GM21381 (cell line): ENCODE data around the gene ABHD17C.
"Not testable (repeated sequence)": the region's sequence is repeated elsewhere in the genome, so short reads cannot be mapped to it uniquely, and the experiment has no call there.

Experiments
- ATAC-seq: cut with Tn5 transposase; IDR thresholded peaks from one replicate; pipeline ENCODE4 v1.9.1; 2021; ENCODE audit warnings: mild to moderate bottlenecking, moderate library complexity; ENCODE audit not compliant: unreplicated experiment

The ABHD17C gene

GRCh38 chr15:80760960-80761359, 65.8 kb downstream of the ABHD17C start:
- no peak for ATAC-seq

DNA sequence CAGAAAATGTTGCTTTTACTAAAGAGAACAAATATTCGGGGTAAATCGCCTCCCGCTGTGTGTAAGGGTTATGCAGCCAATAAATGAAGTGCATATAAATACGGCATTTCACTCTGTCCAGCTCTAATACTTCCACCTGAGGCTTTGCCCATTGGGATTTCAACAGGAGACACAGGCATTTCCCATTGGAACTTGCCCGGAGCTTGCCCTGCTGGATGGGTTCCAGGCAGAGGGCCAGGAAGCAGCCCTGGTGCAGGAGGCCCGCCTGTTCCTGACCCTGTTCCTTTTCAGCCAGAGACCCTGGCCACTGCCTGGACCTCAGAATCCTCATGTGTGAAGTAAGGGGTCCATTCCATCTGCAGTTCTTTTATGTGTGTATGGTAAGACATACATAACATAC, 66.6 kb downstream of the ABHD17C start:
- ATAC-seq, result no peak

- not testable (repeated sequence) for ATAC-seq
Measured at GRCh38 chr15:80763235-80763634, 68.1 kb downstream of the ABHD17C start.

- no peak for ATAC-seq
Measured at GRCh38 chr15:80764535-80764934, 69.4 kb downstream of the ABHD17C start.

DNA sequence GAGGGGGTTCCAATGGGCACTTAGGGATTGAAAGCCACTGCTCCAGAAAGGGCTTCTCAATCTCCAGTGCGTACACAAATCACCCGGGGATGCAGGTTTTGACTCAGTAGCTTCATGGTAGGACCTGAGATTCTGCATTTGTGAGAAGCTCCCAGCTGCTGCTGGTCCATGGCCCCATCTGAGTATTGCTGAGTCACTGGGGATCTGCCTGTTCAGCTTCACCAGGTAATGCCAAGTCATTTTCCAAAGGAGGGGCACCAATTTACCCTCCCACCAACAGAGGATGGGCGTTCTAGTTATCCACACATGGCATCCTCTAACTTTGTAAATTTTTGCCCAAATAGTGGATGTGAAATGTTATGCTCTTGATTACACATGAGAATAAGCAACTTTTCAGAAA, 71.2 kb downstream of the ABHD17C start:
- no peak for ATAC-seq

DNA sequence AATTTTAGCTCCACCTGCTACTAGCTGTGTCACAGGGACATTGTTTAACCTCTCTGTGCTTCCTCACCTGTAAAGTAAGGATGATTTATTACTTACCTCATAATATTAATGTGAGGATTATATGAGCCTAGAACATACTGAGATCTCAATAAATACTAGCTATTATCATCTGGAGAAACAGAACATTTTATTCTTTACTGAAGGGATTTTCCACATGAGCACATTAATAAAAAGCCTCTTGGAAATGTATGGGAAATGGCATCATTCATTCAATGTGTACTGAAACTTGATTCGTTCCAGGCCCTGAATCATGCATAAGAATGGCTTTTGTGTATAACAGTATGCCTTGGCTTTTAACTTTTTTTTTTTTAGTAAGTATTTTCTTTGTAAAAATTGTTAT, 73.0 kb downstream of the ABHD17C start:
- ATAC-seq, result no peak

DNA sequence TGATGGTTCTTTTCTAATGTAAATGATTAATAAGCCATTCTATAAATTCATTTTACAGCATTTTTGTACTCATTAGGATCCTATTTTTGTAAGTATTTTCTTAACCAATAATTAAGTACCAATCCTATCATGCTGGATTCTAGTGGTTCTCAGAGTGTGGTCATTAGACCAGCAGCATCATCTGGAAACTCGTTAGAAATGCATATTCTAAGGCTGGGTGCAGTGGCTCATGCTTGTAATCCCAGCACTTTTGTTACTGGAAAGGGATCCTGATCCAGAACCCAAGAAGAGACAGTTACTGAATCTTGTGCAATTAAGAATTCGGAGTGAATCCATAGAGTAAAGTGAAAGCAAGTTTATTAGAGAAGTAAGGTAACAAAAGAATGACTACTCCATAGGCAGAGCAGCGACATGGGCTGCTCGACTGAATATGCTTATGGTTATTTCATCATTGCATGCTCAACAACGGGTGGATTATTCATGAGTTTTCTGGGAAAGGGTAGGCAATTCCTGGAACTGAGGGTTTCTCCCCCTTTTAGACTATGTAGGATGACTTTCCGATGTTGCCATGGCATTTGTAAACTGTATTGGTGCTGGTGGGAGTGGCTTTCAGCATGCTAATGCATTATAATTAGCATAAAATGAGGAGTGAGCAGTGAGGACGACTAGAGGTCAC, 74.2 kb downstream of the ABHD17C start:
- ATAC-seq, result no peak

GRCh38 chr15:80769829-80770705, 75.0 kb downstream of the ABHD17C start:
- no peak for ATAC-seq

GRCh38 chr15:80773122-80773551, 78.0 kb downstream of the ABHD17C start:
- no peak for ATAC-seq

DNA sequence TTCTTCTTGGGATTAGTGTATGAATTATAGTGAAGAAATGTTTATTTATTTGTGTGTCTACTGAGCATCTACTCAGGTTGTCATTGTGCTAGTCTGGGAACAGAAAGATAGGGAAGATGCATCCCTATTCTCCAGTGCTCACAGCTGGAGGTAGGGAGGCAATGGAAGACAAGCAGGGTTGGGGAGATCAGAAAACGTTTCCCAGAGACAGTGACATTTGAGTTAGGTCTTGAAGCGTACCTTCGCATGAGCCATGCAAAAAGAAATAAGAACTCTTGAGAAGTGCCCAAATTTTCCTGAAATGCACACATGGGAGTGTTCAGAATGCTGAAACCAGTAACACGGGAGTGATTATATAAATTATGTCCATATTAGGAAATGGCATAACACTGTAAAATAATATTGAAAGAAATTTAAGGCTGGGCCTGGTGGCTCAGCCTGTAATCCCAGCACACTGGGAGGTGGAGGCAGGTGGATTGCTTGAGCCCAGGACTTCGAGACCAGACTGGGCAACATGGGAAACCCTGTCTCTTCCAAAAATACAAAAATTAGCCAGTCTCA, 78.8 kb downstream of the ABHD17C start:
- no peak for ATAC-seq

DNA sequence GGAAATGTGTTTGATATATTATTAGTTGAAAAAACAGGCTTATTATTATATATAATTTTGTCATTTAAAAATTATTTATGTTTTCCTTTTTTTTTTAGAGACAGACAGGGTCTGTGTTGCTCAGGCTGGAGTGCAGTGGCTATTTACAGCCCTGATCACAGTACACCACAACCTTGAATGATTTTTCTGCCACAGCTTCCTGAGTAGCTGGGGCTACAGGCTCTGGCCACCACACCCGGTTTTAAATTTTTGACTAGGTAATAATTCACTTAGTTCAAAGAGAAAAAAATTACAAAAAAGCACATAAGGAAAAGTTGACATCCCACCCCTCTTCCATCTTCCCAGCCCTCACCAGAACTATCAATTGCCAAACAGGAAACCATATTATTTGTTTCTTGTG, 79.4 kb downstream of the ABHD17C start:
- no peak for ATAC-seq

DNA sequence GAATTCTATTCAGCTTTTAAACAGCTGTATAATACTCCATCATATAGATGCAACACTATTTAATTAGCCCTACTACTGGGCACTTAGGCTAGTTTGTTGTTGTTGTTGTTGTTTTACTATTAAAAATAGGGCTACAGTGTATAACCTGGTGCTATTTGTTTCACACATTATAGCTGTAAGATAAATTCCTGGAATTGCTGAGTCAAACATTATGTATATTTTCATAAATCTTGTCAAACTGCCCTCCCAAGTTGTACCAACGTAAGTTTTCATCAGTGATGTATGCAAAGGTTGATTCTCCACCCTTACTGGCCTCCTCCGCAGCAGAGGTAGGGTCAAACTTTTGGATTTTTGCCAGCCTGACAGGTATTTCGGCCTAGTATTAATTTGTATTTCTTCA, 80.2 kb downstream of the ABHD17C start:
- ATAC-seq, result no peak

- no peak for ATAC-seq
Measured at GRCh38 chr15:80776420-80777045, 81.4 kb downstream of the ABHD17C start.

- ATAC-seq, result no peak
Measured at GRCh38 chr15:80777137-80777536, 82.0 kb downstream of the ABHD17C start.

GRCh38 chr15:80777826-80778620, 82.9 kb downstream of the ABHD17C start:
- ATAC-seq, result no peak

DNA sequence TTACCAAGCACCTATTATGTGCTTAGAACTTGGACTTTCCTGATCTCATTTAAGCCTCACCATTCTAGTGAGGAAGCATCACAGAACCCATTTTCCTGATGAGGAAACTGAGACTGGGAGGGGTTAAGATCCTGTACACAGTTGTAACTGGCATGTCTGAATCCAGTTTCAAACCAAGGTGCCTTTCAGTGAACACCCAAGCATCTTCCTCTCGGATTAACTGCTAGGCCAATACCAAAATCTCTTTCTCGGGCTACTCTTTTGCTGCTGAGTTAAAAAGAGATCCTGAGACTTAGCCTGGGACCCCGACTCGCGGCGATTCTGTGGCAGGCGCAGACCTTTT, 83.5 kb downstream of the ABHD17C start:
- ATAC-seq, result no peak

- ATAC-seq, result no peak
Measured at GRCh38 chr15:80778964-80779657, 84.0 kb downstream of the ABHD17C start, which contains the start of gene CEMIP. TSS of gene CEMIP (plus strand) at chr15:80779370. CDS start at chr15:80873880, 94,510 bp downstream.

DNA sequence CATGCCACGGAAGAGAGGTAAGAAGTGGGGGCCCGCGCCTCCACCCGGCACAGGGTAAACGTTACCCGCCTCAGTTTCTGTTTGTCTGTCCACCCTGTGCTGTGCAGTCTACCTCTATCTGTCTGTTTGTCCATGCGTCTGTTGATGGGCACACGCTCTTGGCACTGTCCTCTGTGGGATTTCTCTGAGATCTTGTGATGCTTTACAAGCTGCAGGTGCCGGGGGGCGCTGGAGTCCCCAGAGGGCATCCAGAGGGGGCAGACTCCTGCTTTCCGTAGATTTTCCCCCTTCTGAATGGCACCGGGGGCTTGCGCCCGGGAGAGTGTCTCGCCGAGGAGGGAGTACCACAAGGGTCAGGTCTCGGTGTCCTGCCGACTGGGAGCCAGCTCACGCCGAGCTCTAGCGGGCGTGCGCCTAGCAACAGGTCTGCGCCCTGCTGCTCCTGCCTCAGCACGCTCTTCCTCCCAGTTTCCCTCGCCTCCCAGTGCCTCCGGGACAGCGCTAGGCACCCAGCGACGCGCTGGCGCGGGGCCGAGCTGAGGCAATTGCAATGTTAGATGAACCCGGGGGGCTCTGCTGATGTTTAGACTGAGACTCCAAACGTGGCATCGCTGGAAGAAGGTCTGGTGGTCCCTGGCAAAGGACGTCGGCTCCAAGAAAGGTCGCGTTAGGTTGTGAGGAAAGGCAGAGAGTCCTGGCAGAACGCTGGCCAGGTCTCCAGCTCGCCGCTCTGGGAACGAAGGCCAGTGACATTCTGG, 84.7 kb downstream of the ABHD17C start:
- ATAC-seq, result no peak
